HG02840 (cell line): ENCODE data around the gene CLTC.

Source experiments
- ATAC-seq: cut with Tn5 transposase; IDR thresholded peaks from one replicate; pipeline ENCODE4 v1.9.1; 2021; ENCODE audit warnings: mild to moderate bottlenecking, moderate library complexity, moderate number of reproducible peaks; ENCODE audit not compliant: unreplicated experiment, low FRiP score

The CLTC gene

GRCh38 chr17:59678918-59679317, 59.2 kb downstream of the CLTC start:
- ATAC-seq, result no peak

GRCh38 chr17:59680314-59680713, 60.6 kb downstream of the CLTC start:
- ATAC-seq, result no peak

GRCh38 chr17:59683283-59683682, 63.6 kb downstream of the CLTC start:
- ATAC-seq, result no peak

GRCh38 chr17:59684967-59685366, 65.3 kb downstream of the CLTC start:
- no peak for ATAC-seq

GRCh38 chr17:59688008-59688407, 68.3 kb downstream of the CLTC start:
- ATAC-seq, result no peak

DNA sequence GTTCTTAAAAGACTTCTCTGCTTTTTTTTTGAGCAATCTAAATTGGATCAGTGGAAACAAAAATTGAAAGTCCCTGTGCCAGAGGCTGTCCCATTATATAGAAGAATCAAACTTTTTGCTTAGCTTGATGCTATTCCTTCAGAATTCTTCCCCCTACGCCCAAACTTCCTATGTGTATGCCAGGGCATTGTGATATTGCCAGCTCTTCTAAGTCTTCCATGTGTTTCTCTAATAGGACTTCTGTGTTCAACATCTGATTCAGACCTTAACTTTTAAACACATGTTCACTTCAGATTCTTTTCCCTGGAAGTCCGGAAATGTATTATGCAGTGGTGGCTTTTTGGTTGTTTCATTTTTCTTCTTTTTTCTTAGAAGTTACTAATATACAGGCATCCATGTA, 68.8 kb downstream of the CLTC start:
- no peak for ATAC-seq

DNA sequence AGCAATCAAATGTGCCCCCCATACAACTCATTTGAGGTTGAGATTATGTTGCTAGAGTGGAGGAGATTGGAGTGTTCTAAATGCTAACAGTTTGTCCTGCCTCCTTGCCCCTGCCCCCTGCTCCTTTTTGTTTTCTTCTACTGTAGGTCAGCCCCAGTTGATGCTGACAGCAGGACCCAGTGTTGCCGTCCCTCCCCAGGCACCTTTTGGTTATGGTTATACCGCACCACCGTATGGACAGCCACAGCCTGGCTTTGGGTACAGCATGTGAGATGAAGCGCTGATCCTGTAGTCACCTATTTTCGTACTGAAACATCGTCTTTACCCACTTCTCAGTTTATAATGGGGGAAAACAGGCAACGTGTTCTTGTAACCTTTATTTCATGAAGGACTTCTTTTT, 73.9 kb downstream of the CLTC start:
- no peak for ATAC-seq

- no peak for ATAC-seq
Measured at GRCh38 chr17:59694344-59694743, 74.6 kb downstream of the CLTC start.

GRCh38 chr17:59695945-59696681, 76.4 kb downstream of the CLTC start:
- no peak for ATAC-seq

- ATAC-seq, result no peak
Measured at GRCh38 chr17:59696682-59697277, 77.1 kb downstream of the CLTC start.

DNA sequence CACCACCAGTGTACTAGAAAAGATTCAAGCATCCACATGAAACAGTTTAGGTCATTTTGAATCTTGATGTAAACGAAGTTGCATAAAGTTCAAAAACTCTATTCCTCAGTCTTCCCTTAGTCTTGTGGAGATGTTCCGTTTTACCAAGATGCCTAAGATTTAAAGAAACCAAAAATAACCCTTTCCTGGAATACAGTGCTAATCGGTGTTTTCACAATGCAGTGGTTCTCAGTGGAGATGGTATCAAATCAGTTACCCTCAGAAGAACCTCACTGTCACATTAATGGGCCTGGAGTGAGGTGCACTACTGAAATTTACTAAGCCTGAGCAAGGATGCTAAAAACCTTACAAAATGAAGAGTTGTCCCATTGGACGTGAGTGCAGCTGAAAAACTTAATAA, 78.4 kb downstream of the CLTC start:
- no peak for ATAC-seq

- no peak for ATAC-seq
Measured at GRCh38 chr17:59699218-59699617, 79.5 kb downstream of the CLTC start.

- no peak for ATAC-seq
Measured at GRCh38 chr17:59699786-59700185, 80.1 kb downstream of the CLTC start.

DNA sequence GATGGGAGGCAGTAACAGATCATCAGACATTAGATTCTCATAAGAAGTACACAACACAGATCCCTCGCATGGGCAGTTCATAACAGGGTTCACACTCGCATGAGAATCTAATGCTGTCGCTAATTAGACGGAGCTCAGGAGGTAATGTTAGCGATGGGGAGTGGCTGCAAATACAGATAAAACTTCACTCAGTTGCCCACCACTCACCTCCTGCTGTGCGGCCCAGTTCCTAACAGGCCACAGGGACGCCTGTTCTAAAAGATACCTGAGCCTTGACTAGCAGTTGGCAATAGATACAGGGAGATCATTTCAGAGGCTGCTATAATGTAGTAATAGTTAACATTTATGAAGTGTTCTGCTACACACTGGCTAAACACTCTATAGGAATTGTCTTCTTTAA, 82.6 kb downstream of the CLTC start:
- no peak for ATAC-seq

DNA sequence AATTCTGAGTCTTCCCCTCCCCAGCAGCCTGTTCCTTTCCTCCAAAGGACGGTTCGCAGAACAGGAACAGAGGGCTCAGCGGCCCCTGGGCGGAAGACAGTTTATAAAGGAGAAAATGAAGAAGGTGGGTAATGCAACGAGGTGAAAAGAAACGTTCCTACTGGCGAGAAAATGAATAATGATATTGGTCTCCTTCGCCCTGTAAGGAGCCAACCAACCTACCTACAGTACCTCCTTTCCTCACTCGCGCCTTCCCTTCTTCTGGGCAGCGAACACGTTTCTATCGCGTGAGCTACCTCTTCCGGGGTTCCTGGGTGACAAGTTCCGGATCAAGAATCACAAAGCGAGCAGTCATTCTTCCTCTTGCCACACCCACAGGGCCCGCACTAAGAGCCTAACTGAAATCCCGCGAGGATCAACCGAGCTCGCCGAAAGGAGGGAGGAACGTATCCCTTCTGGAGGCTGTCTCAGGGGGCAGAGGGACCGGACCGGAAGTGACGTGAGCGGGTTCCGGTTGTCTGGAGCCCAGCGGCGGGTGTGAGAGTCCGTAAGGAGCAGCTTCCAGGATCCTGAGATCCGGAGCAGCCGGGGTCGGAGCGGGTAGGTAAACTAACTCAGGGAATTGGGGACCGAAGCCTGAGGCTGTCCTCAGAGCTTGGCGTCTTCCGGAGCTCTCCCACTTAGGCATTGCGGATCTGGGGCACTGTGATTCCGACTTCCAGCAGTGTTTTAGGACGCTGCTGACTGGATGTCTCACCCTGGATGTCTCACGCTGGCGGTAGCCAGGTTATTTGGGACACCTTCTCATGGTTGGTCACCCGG, 87.7 kb downstream of the CLTC start, which contains the start of the genes PTRH2 and VMP1:
Gene PTRH2, minus strand, starts transcription at position 282 of the 822 bp plus-strand sequence. CDS start 9,452 bp downstream, outside the sequence.
Gene VMP1, plus strand, starts transcription at position 506 of the 822 bp plus-strand sequence. CDS start 23,793 bp downstream, outside the sequence.
- ATAC-seq, result peak; percentile 95

- no peak for ATAC-seq
Measured at GRCh38 chr17:59707971-59708430, 88.3 kb downstream of the CLTC start.

- no peak for ATAC-seq
Measured at GRCh38 chr17:59711936-59712335, 92.2 kb downstream of the CLTC start.

GRCh38 chr17:59712862-59713261, 93.2 kb downstream of the CLTC start:
- ATAC-seq, result no peak

- no peak for ATAC-seq
Measured at GRCh38 chr17:59714255-59714654, 94.6 kb downstream of the CLTC start.

- no peak for ATAC-seq
Measured at GRCh38 chr17:59716427-59716826, 96.7 kb downstream of the CLTC start.

DNA sequence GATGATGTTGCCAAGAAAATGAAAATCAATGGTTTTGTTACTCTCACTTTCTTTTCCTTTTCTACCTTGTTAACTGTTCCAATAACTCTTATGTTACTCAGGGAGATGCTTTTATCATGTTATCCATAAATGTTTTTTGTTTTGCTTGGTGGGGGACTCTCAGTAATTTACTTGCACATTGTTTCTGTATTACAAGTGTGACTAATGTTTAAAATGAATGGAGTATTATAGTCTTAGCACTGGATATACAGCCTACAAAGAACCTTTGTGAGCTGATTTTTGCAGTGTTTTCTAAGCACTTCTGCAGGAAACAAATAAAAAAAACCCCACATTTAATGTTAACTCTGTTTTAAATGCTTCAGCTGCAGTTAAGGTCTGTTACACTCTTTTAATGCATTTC, 99.8 kb downstream of the CLTC start:
- no peak for ATAC-seq
